AG09309 (cell line): ENCODE measurements around the gene CHDH.

ENCODE experiments used
- DNase-seq: peaks from one replicate; pipeline ENCODE4 v3.0.0-alpha.2; 2010; ENCODE audit warnings: low read depth
- H3K4me3 ChIP-seq: 2 replicates; pipeline ENCODE4 v1.5.1; 2011; ENCODE audit warnings: mild to moderate bottlenecking, low read depth, low read length, moderate library complexity; ENCODE audit not compliant: control insufficient read depth
- CTCF ChIP-seq: IDR thresholded peaks from 2 replicates; pipeline ENCODE4 v1.5.1; 2011; ENCODE audit warnings: mild to moderate bottlenecking, low read depth, low read length, inconsistent platforms; ENCODE audit not compliant: insufficient read depth, control insufficient read depth; ENCODE audit errors: missing control alignments

The CHDH gene

GRCh38 chr3:53834429-53835095, 11.7 kb downstream of the CHDH start:
- DNase-seq: peak; percentile 52
- no peak overlapping the region for H3K4me3 ChIP-seq
- TF ChIP-seq CTCF: no peak

GRCh38 chr3:53833700-53834099, 12.5 kb downstream of the CHDH start:
- H3K4me3 ChIP-seq: no peak overlapping the region
- no peak for DNase-seq
- no peak for TF ChIP-seq CTCF

- no peak overlapping the region for H3K4me3 ChIP-seq
- no peak for DNase-seq
- no peak for TF ChIP-seq CTCF
Measured at GRCh38 chr3:53833053-53833645, 13.1 kb downstream of the CHDH start.

- H3K4me3 ChIP-seq: no peak overlapping the region
- no peak for DNase-seq
- no peak for TF ChIP-seq CTCF
Measured at GRCh38 chr3:53830944-53831343, 15.3 kb downstream of the CHDH start.

- no peak for TF ChIP-seq CTCF
- H3K4me3 ChIP-seq: no peak overlapping the region
- DNase-seq: no peak
Measured at GRCh38 chr3:53829605-53830004, 16.6 kb downstream of the CHDH start.

GRCh38 chr3:53828581-53828980, 17.6 kb downstream of the CHDH start:
- no peak for TF ChIP-seq CTCF
- DNase-seq: no peak
- H3K4me3 ChIP-seq: no peak overlapping the region
